Suprapubic skin (tissue), 4 donors: ENCODE data around the gene LZTS2. TPM values are rescaled to one million over a fixed set of nuclear protein-coding genes. Genes with fewer than 3 reads are reported as not detected.

Source experiments
- DNase-seq, 2 donors: peaks; one replicate each; pipeline ENCODE4 v3.0.0-alpha.2; 2019; ENCODE audit warnings: low spot score in 2 of 2
- H3K27ac ChIP-seq: fragments of 200-600 bp; sonication (generic); one replicate; pipeline ENCODE4 v1.5.1; 2019
- H3K27me3 ChIP-seq: fragments of 200-600 bp; sonication (generic); one replicate; pipeline ENCODE4 v1.5.1; 2019
- H3K36me3 ChIP-seq: fragments of 200-600 bp; sonication (generic); one replicate; pipeline ENCODE4 v1.5.1; 2019
- H3K4me1 ChIP-seq: fragments of 200-600 bp; sonication (generic); one replicate; pipeline ENCODE4 v1.5.1; 2019
- H3K4me3 ChIP-seq: fragments of 200-600 bp; sonication (generic); one replicate; pipeline ENCODE4 v1.5.1; 2019; ENCODE audit warnings: mild to moderate bottlenecking
- H3K9me3 ChIP-seq: fragments of 200-600 bp; sonication (generic); one replicate; pipeline ENCODE4 v1.5.1; 2019
- CTCF ChIP-seq, 2 donors: fragments of 200-600 bp in 1 of 2; fragments of 450-650 bp in 1 of 2; sonication (generic) in 1 of 2; IDR thresholded peaks; one replicate each; pipeline ENCODE4 v1.5.1; 2016 to 2019; ENCODE audit warnings: antibody characterized with exemption in 2 of 2, mild to moderate bottlenecking in 1 of 2, moderate library complexity in 1 of 2
- EP300 ChIP-seq: sonication (generic); formaldehyde crosslinking; IDR thresholded peaks from one replicate; pipeline ENCODE4 v1.6.1; 2017; ENCODE audit warnings: antibody characterized with exemption
- POLR2A ChIP-seq, 2 donors: fragments of 450-650 bp; IDR thresholded peaks; one replicate each; pipeline ENCODE4 v1.6.1; 2017; ENCODE audit warnings: antibody characterized with exemption in 2 of 2, mild to moderate bottlenecking in 2 of 2, moderate library complexity in 2 of 2
- POLR2AphosphoS5 ChIP-seq, 3 donors: sonication (generic); formaldehyde crosslinking; IDR thresholded peaks; one replicate each; pipeline ENCODE4 v1.6.1; 2017; ENCODE audit warnings: antibody characterized with exemption in 3 of 3
- WGBS: methylation state at CpG from one replicate; pipeline ENCODE4 v1.1.5; 2018; 5-methylcytosine and 5-hydroxymethylcytosine counted together
- total RNA-seq, 4 donors: library from RNA; depleted of rRNA; stranded (reverse); fragments of >200 nt; gene quantifications; one replicate each; pipeline ENCODE4 v1.1.0, GENCODE V29; 2016

LZTS2 gene
- total RNA-seq, 4 donors from 2014 or later = 51.9 to 88.8 (median 61.2) TPM

DNA sequence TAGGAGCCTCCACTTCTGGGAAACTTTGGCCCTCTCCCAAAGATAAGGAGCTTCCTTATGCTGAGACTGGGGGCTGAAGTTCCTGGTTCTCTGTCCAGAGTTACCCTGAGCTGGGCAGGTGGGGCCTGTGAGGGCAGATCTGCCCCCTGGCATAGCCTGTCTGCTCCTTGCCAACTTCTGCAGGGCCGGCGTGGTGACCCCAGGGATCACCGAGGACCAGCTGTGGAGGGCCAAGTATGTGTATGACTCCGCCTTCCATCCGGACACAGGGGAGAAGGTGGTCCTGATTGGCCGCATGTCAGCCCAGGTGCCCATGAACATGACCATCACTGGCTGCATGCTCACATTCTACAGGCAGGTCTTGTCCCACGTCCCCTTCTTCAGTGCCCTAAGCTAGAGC lies 35.7 kb downstream of the LZTS2 start:
- no peaks in the 10 kb centered on the region for H3K9me3 ChIP-seq
- DNase-seq = no peak
- 100% methylated on average over 7 of the region's 7 CpGs for WGBS
- no peak overlapping the region for H3K4me3 ChIP-seq
- no peaks in the 10 kb centered on the region for H3K27me3 ChIP-seq
- H3K27ac ChIP-seq = no peak overlapping the region
- H3K36me3 ChIP-seq = peaks cover 56% of the 10 kb centered on the region
- TF ChIP-seq POLR2A (IDR thresholded peaks at IDR 0.05) = no peak
- TF ChIP-seq EP300 = no peak
- no peak for TF ChIP-seq CTCF (IDR thresholded peaks at IDR 0.05)
- no peak for TF ChIP-seq POLR2AphosphoS5 (IDR thresholded peaks at IDR 0.05)
- peaks cover 32% of the 10 kb centered on the region for H3K4me1 ChIP-seq

DNA sequence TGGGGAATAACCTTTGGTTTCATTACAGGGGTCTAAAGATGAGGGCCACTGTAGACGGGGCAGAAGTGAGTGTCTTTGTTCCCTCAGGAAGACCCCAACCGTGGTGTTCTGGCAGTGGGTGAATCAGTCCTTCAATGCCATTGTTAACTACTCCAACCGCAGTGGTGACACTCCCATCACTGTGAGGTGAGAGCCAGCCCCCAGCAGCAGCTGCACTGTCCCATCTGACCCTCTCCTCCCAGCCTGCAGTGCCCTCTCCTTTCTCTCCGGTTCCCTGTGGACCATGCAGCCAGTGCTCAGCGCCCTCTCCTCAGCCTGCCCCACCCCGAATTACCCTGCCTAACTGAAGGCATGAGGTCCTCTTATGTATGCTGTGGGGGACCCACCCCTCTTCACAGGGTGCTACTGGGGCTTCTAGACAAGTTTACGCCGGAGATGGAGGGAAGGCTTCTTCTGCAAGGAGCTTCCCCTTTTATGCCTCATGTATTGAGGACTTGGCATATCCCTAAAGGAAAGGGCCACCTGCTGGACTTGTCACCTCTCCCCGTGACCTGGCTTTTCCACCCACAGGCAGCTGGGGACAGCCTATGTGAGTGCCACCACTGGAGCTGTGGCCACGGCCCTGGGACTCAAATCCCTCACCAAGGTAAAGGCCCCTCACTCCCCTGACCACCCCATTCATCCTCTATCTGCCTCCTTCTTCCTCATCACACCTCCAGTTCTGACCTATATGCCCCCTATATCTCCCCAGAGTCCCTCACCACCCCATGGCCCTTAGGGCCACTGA lies 36.5 kb downstream of the LZTS2 start:
- WGBS = 85% methylated on average over 10 of the region's 10 CpGs
- Histone ChIP-seq H3K36me3 (peaks cover 56% of the 10 kb centered on the region), H3K27ac (no peak overlapping the region), H3K27me3 (no peaks in the 10 kb centered on the region), H3K4me3 (no peak overlapping the region), H3K9me3 (no peaks in the 10 kb centered on the region), H3K4me1 (peaks cover 25% of the 10 kb centered on the region)
- TF ChIP-seq POLR2AphosphoS5 (IDR thresholded peaks at IDR 0.05) (no peak), CTCF (IDR thresholded peaks at IDR 0.05) (no peak), POLR2A (IDR thresholded peaks at IDR 0.05) (no peak), EP300 (no peak)
- DNase-seq = no peak

- no peak for DNase-seq
- Histone ChIP-seq H3K4me3 (no peak overlapping the region), H3K27ac (no peak overlapping the region), H3K9me3 (no peaks in the 10 kb centered on the region), H3K36me3 (peaks cover 56% of the 10 kb centered on the region), H3K27me3 (no peaks in the 10 kb centered on the region), H3K4me1 (peaks cover 25% of the 10 kb centered on the region)
- 81% methylated on average over 7 of the region's 7 CpGs for whole genome bisulfite sequencing
- TF ChIP-seq POLR2A (IDR thresholded peaks at IDR 0.05) (no peak), EP300 (no peak), POLR2AphosphoS5 (IDR thresholded peaks at IDR 0.05) (no peak), CTCF (IDR thresholded peaks at IDR 0.05) (no peak)
These were observed 37.1 kb downstream of the LZTS2 start for GRCh38 chr10:101036726-101037125.

DNA sequence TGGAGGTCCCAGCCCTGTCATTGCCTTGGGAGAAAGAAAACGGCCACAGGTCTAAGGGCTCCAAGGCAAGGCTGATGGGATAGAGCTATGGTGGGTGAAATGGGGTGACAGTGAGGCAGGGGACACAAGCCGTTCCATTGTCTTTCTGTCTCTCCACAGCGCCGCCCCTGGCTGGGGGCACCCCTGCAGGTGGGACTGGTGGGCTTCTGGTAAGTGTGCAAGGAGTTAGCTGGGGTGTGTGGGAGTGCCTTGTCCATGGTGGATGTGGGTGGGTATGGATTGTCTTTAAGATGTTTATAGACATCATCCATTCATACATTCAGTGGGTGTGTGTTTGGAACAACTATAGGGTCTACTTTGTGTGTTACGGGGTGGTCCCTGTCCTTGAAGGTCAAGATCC lies 38.9 kb downstream of the LZTS2 start:
- peaks cover 56% of the 10 kb centered on the region for H3K36me3 ChIP-seq
- no peak overlapping the region for H3K27ac ChIP-seq
- DNase-seq = no peak
- 81% methylated on average over 5 of the region's 5 CpGs for WGBS
- no peaks in the 10 kb centered on the region for H3K27me3 ChIP-seq
- TF ChIP-seq CTCF (IDR thresholded peaks at IDR 0.05) = no peak
- TF ChIP-seq POLR2AphosphoS5 (IDR thresholded peaks at IDR 0.05) = no peak
- no peak for TF ChIP-seq POLR2A (IDR thresholded peaks at IDR 0.05)
- TF ChIP-seq EP300 = no peak
- H3K9me3 ChIP-seq = no peaks in the 10 kb centered on the region
- peaks cover 23% of the 10 kb centered on the region for H3K4me1 ChIP-seq
- H3K4me3 ChIP-seq = no peak overlapping the region

GRCh38 chr10:101040061-101040460 lies 40.5 kb downstream of the LZTS2 start:
- peaks cover 50% of the 10 kb centered on the region for H3K36me3 ChIP-seq
- H3K27me3 ChIP-seq = no peaks in the 10 kb centered on the region
- H3K4me3 ChIP-seq = no peak overlapping the region
- H3K27ac ChIP-seq = no peak overlapping the region
- no peak for DNase-seq
- TF ChIP-seq POLR2AphosphoS5 (IDR thresholded peaks at IDR 0.05) (no peak), POLR2A (IDR thresholded peaks at IDR 0.05) (no peak), EP300 (no peak), CTCF (IDR thresholded peaks at IDR 0.05) (no peak)
- peaks cover 19% of the 10 kb centered on the region for H3K4me1 ChIP-seq
- WGBS = 89% methylated on average over 3 of the region's 3 CpGs
- no peaks in the 10 kb centered on the region for H3K9me3 ChIP-seq
